GM12878 (cell line): Measurements from ENCODE around the gene PRPF38A. TPM values are rescaled to one million over a fixed set of nuclear protein-coding genes. Genes with fewer than 3 reads are reported as not detected.

Source experiments
- ATAC-seq: fragments of 200-7000 bp; cut with Tn5 transposase; 3 replicates; pipeline ENCODE4 v1.9.1; 2020; ENCODE audit warnings: mild to moderate bottlenecking, moderate library complexity
- BruUV-seq: library from RNA; stranded (reverse); fragments of 400-500 nt; replicated peaks from 2 replicates; lab custom pipeline; 2021; lab: Mats Ljungman, UMichigan
- CTCF ChIA-PET: fragments of 300-600 bp; sonication (Branson Sonifier 250); formaldehyde crosslinking; extraction: SDS; loops from one replicate; lab custom pipeline; 2021; ENCODE audit warnings: inconsistent platforms; lab: Yijun Ruan, JAX
- POLR2A ChIA-PET: fragments of 350-600 bp; formaldehyde crosslinking; extraction: SDS; loops from one replicate; lab custom pipeline; 2021; ENCODE audit warnings: inconsistent platforms; lab: Charles Lee
- RAD21 ChIA-PET: fragments of 300-600 bp; sonication (Branson Sonifier 250); formaldehyde crosslinking; loops from one replicate; lab custom pipeline; 2023; ENCODE audit warnings: antibody characterized with exemption; ENCODE audit not compliant: unreplicated experiment; lab: Charles Lee
- SMC1A ChIA-PET: fragments of 300-600 bp; sonication (Branson Sonifier 250); formaldehyde crosslinking; loops from one replicate; lab custom pipeline; 2023; ENCODE audit not compliant: unreplicated experiment, uncharacterized antibody; lab: Charles Lee
- DNase-seq: peaks from one replicate; pipeline ENCODE4 v3.0.0-alpha.2; 2011; ENCODE audit warnings: low read depth, low spot score
- FAIRE-seq: peaks from 3 replicates; lab custom pipeline; 2011; peaks lifted over from hg19 to GRCh38; lab: Jason Lieb, UNC
- H2AFZ ChIP-seq: 2 replicates; pipeline ENCODE4 v1.6.0; 2011; ENCODE audit warnings: low read depth, low read length, control low read depth; ENCODE audit not compliant: control insufficient read depth
- H3K27ac ChIP-seq: 2 replicates; pipeline ENCODE4 v1.5.1; 2011; ENCODE audit warnings: control low read depth; ENCODE audit not compliant: control insufficient read depth, insufficient read depth
- H3K27me3 ChIP-seq, 2 experiments: replicated peaks in 1 of 2; 2 replicates each; pipeline versions ENCODE4 v1.6.0 to v1.6.1; 2011; ENCODE audit warnings: low read length in 1 of 2; ENCODE audit not compliant: control insufficient read depth in 2 of 2, insufficient read depth in 2 of 2
- H3K36me3 ChIP-seq, 2 experiments: 2 replicates each; pipeline ENCODE4 v1.5.1; 2011; ENCODE audit warnings: low read length in 1 of 2; ENCODE audit not compliant: control insufficient read depth in 2 of 2, insufficient read depth in 2 of 2
- H3K4me1 ChIP-seq: 2 replicates; pipeline ENCODE4 v1.6.1; 2011; ENCODE audit warnings: mild to moderate bottlenecking, low read length, moderate library complexity, mixed read lengths; ENCODE audit not compliant: control insufficient read depth, insufficient read depth
- H3K4me2 ChIP-seq: 2 replicates; pipeline ENCODE4 v1.6.0; 2011; ENCODE audit warnings: control low read depth; ENCODE audit not compliant: control insufficient read depth, insufficient read depth
- H3K4me3 ChIP-seq: fragments of 200-600 bp; sonication (generic); 2 replicates; pipeline ENCODE4 v1.5.1; 2016
- H3K79me2 ChIP-seq: 2 replicates; pipeline ENCODE4 v1.6.0; 2011; ENCODE audit warnings: low read length; ENCODE audit not compliant: control insufficient read depth, insufficient read depth
- H3K9ac ChIP-seq: 2 replicates; pipeline ENCODE4 v1.8.0; 2011; ENCODE audit warnings: low read length, control low read depth, mixed read lengths; ENCODE audit not compliant: control insufficient read depth, insufficient read depth
- H3K9me3 ChIP-seq: replicated peaks from 3 replicates; pipeline ENCODE4 v1.5.1; 2011; ENCODE audit warnings: mild to moderate bottlenecking, low read length; ENCODE audit not compliant: control insufficient read depth, insufficient read depth
- H4K20me1 ChIP-seq: 2 replicates; pipeline ENCODE4 v1.6.0; 2011; ENCODE audit not compliant: control insufficient read depth, insufficient read depth
- CHD2 ChIP-seq: IDR thresholded peaks from 2 replicates; pipeline ENCODE4 v1.6.1; 2011; ENCODE audit warnings: low read depth, low read length, improper control_type of control experiment, borderline replicate concordance
- STAT1 ChIP-seq: fragments of 450-650 bp; conservative IDR thresholded peaks from 2 replicates; pipeline ENCODE4 v1.6.1; 2014; ENCODE audit warnings: antibody characterized with exemption, mild to moderate bottlenecking
- TCF7 ChIP-seq: IDR thresholded peaks from 2 replicates; pipeline ENCODE4 v1.6.1; 2014; ENCODE audit warnings: antibody characterized with exemption, borderline replicate concordance
- YBX1 ChIP-seq: fragments of 450-650 bp; IDR thresholded peaks from 2 replicates; pipeline ENCODE4 v1.6.1; 2016; ENCODE audit warnings: antibody characterized with exemption
- ZNF274 ChIP-seq: IDR thresholded peaks from one replicate; pipeline ENCODE4 v1.8.0; 2011; ENCODE audit not compliant: insufficient read length, insufficient read depth
- WGBS: methylation state at CpG from one replicate; pipeline ENCODE4 v1.1.6; 2016; ENCODE audit warnings: low lambda C conversion rate; ENCODE audit not compliant: insufficient replicate concordance, insufficient coverage; ENCODE audit errors: missing lambda C conversion rate; 5-methylcytosine and 5-hydroxymethylcytosine counted together
- in situ Hi-C: fragments of 300-500 bp; cut with MboI; formaldehyde crosslinking; loops from 9 replicates; pipeline ENCODE4 v1.14.3; 2018; ENCODE audit warnings: mixed read lengths
- intact Hi-C: fragments of 100-400 bp; cut with micrococcal nuclease; formaldehyde crosslinking; loops from one replicate; pipeline ENCODE4 v1.14.2; 2022; ENCODE audit not compliant: unreplicated experiment
- polyA plus RNA-seq, 11 experiments: library from polyadenylated mRNA; depleted of rRNA in 4 of 11; unstranded in 6 of 11; stranded (reverse) in 5 of 11; fragments of >200 nt; fragmentation: Nextera tagmentation in 4 of 11; fragmentation: Illumina TruSeq in 1 of 11; extraction: Ambion mirVana in 4 of 11; extraction: Trizol in 1 of 11; gene quantifications; 1 replicate in 1 of 11; 2 replicates in 10 of 11; pipeline versions ENCODE4 v1.2.1 to v1.2.3, GENCODE V29; 2011 to 2016; ENCODE audit warnings: inconsistent platforms in 2 of 11, missing spikeins in 2 of 11, low read depth in 1 of 11
- total RNA-seq, 4 experiments: library from RNA; depleted of rRNA in 3 of 4; stranded (reverse); fragments of >200 nt in 3 of 4; fragmentation: Illumina TruSeq in 1 of 4; extraction: Trizol in 1 of 4; gene quantifications; 2 replicates each; pipeline versions ENCODE4 v1.2.1 to v1.2.3, GENCODE V29; 2013 to 2021
- TF ChIP-seq, protein P1 (sequence below): fragments of 450-650 bp; IDR thresholded peaks from 2 replicates; pipeline ENCODE4 v1.6.1; 2016; ENCODE audit warnings: mild to moderate bottlenecking, moderate library complexity, borderline replicate concordance
- TF ChIP-seq, protein P2 (sequence below): fragments of 450-650 bp; IDR thresholded peaks from 2 replicates; pipeline ENCODE4 v1.6.1; 2017; ENCODE audit warnings: mild to moderate bottlenecking, low read depth, inconsistent platforms; ENCODE audit not compliant: poor library complexity, severe bottlenecking

Gene PRPF38A
- total and polyA plus RNA-seq, 10 of the 15 experiments (the other 5 are each of a cell fraction or from before 2014, with no cell fraction given) = 31.6 to 117 (median 77.7) TPM

DNA sequence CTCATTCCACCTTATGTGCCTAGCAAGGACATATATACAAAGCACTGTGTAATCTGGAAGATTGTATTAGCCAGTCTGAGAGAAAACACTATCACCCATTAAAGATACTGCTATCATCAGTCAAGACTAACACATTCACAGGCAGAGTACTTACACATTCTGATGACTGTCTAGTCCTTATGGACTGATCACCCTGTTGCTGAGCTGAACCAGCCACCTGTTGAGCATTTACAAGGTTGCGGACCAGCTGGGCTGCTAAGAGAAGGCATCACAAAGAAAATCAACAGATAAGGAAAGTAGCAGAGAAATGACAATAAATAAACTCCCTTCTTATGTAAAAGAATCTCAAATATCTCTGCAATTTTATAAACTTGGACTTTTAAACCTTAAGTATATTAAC lies 30.8 kb downstream of the PRPF38A start:
- H3K4me3 ChIP-seq = no peak overlapping the region

More for the DNA sequence above, 30.8 kb downstream of the PRPF38A start:
- ChIA-PET SMC1A (interaction anchor here (0.9 to 1.2 kb wide), 2 partner anchors 192 to 349 kb away, joined by 3 read pairs; no protein-coding TSS in a partner anchor), RAD21 (no interaction called here), POLR2A (interaction anchor here (0.5 kb wide), 1 partner anchor 251 kb away, joined by 3 read pairs; no protein-coding TSS in a partner anchor), CTCF (interaction anchor here (0.5 to 1.3 kb wide), 2 partner anchors 9 to 256 kb away, joined by 3 read pairs; no protein-coding TSS in a partner anchor)
- no peak overlapping the region for H2AFZ ChIP-seq
- H3K27ac ChIP-seq = no peak overlapping the region
- no peak for ATAC-seq
- no peaks in the 10 kb centered on the region for H3K4me1 ChIP-seq
- no TSS peak for BruUV-seq
- no peak for DNase-seq
- no peak overlapping the region for H3K9ac ChIP-seq
- intact Hi-C loops = no loop called here
- no peaks in the 10 kb centered on the region for H3K79me2 ChIP-seq
- 100% methylated on average over 1 of the region's 1 CpG for WGBS
- in situ Hi-C loops = no loop called here
- H3K4me2 ChIP-seq = no peak overlapping the region
- no peaks in the 10 kb centered on the region for H4K20me1 ChIP-seq
- TF ChIP-seq CHD2 (no peak), TCF7 (no peak), YBX1 (no peak), STAT1 (no peak), ZNF274 (no peak)
- TF ChIP-seq, protein P1, sequence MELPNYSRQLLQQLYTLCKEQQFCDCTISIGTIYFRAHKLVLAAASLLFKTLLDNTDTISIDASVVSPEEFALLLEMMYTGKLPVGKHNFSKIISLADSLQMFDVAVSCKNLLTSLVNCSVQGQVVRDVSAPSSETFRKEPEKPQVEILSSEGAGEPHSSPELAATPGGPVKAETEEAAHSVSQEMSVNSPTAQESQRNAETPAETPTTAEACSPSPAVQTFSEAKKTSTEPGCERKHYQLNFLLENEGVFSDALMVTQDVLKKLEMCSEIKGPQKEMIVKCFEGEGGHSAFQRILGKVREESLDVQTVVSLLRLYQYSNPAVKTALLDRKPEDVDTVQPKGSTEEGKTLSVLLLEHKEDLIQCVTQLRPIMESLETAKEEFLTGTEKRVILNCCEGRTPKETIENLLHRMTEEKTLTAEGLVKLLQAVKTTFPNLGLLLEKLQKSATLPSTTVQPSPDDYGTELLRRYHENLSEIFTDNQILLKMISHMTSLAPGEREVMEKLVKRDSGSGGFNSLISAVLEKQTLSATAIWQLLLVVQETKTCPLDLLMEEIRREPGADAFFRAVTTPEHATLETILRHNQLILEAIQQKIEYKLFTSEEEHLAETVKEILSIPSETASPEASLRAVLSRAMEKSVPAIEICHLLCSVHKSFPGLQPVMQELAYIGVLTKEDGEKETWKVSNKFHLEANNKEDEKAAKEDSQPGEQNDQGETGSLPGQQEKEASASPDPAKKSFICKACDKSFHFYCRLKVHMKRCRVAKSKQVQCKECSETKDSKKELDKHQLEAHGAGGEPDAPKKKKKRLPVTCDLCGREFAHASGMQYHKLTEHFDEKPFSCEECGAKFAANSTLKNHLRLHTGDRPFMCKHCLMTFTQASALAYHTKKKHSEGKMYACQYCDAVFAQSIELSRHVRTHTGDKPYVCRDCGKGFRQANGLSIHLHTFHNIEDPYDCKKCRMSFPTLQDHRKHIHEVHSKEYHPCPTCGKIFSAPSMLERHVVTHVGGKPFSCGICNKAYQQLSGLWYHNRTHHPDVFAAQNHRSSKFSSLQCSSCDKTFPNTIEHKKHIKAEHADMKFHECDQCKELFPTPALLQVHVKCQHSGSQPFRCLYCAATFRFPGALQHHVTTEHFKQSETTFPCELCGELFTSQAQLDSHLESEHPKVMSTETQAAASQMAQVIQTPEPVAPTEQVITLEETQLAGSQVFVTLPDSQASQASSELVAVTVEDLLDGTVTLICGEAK = no peak
- TF ChIP-seq, protein P2, sequence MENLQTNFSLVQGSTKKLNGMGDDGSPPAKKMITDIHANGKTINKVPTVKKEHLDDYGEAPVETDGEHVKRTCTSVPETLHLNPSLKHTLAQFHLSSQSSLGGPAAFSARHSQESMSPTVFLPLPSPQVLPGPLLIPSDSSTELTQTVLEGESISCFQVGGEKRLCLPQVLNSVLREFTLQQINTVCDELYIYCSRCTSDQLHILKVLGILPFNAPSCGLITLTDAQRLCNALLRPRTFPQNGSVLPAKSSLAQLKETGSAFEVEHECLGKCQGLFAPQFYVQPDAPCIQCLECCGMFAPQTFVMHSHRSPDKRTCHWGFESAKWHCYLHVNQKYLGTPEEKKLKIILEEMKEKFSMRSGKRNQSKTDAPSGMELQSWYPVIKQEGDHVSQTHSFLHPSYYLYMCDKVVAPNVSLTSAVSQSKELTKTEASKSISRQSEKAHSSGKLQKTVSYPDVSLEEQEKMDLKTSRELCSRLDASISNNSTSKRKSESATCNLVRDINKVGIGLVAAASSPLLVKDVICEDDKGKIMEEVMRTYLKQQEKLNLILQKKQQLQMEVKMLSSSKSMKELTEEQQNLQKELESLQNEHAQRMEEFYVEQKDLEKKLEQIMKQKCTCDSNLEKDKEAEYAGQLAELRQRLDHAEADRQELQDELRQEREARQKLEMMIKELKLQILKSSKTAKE = no peak
- H3K27me3 ChIP-seq = no peaks in the 10 kb centered on the region
- no peaks in the 10 kb centered on the region for H3K9me3 ChIP-seq
- FAIRE-seq = no peak
- H3K36me3 ChIP-seq = peaks cover 3 to 4% of the 10 kb centered on the region in 2 experiments; a peak in 3 of 4 replicates
